NCI-H1105 (cell line): Measurements from ENCODE around the gene SNTG2.

Experiments
- DNase-seq: peaks from one replicate; lab custom pipeline; 2025; lab: John Stamatoyannopoulos, UW

Gene SNTG2

GRCh38 chr2:1237783-1238182 is 287.1 kb downstream of the SNTG2 start:
- DNase-seq = no peak

- DNase-seq = no peak
These were observed 288.0 kb downstream of the SNTG2 start for GRCh38 chr2:1238598-1239138.

- DNase-seq = no peak
These were observed 294.5 kb downstream of the SNTG2 start for GRCh38 chr2:1245193-1245592.

GRCh38 chr2:1246239-1246638 is 295.6 kb downstream of the SNTG2 start:
- no peak for DNase-seq

GRCh38 chr2:1246991-1247390 is 296.3 kb downstream of the SNTG2 start:
- no peak for DNase-seq

GRCh38 chr2:1248187-1248586 is 297.5 kb downstream of the SNTG2 start:
- no peak for DNase-seq

- no peak for DNase-seq
These were observed 299.4 kb downstream of the SNTG2 start for GRCh38 chr2:1249897-1250687.

- no peak for DNase-seq
These were observed 300.9 kb downstream of the SNTG2 start for GRCh38 chr2:1251520-1251919.

- no peak for DNase-seq
These were observed 303.0 kb downstream of the SNTG2 start for GRCh38 chr2:1253629-1254028.

- DNase-seq = no peak
These were observed 304.2 kb downstream of the SNTG2 start for GRCh38 chr2:1254662-1255343.

GRCh38 chr2:1256632-1257324 is 306.1 kb downstream of the SNTG2 start:
- no peak for DNase-seq

- DNase-seq = no peak
These were observed 306.7 kb downstream of the SNTG2 start for GRCh38 chr2:1257334-1257733.

- no peak for DNase-seq
These were observed 309.1 kb downstream of the SNTG2 start for GRCh38 chr2:1259746-1260145.

- DNase-seq = no peak
These were observed 312.0 kb downstream of the SNTG2 start for GRCh38 chr2:1262609-1263008.

- no peak for DNase-seq
These were observed 314.8 kb downstream of the SNTG2 start for GRCh38 chr2:1265454-1265853.

GRCh38 chr2:1266351-1266750 is 315.7 kb downstream of the SNTG2 start:
- DNase-seq = no peak

- no peak for DNase-seq
These were observed 317.4 kb downstream of the SNTG2 start for GRCh38 chr2:1268034-1268433.

- DNase-seq = no peak
These were observed 319.2 kb downstream of the SNTG2 start for GRCh38 chr2:1269812-1270211.

- DNase-seq = no peak
These were observed 322.2 kb downstream of the SNTG2 start for GRCh38 chr2:1272835-1273234.

- no peak for DNase-seq
These were observed 327.0 kb downstream of the SNTG2 start for GRCh38 chr2:1277634-1278033.

GRCh38 chr2:1278125-1278524 is 327.5 kb downstream of the SNTG2 start:
- DNase-seq = no peak

- DNase-seq = no peak
These were observed 328.2 kb downstream of the SNTG2 start for GRCh38 chr2:1278861-1279260.

- DNase-seq = no peak
These were observed 331.9 kb downstream of the SNTG2 start for GRCh38 chr2:1282552-1282951.
